ENCODE measurements around the gene ITSN2.
"Not testable (repeated sequence)": the region's sequence is repeated elsewhere in the genome, so short reads cannot be mapped to it uniquely, and the experiment has no call there.

Gene ITSN2

DNA sequence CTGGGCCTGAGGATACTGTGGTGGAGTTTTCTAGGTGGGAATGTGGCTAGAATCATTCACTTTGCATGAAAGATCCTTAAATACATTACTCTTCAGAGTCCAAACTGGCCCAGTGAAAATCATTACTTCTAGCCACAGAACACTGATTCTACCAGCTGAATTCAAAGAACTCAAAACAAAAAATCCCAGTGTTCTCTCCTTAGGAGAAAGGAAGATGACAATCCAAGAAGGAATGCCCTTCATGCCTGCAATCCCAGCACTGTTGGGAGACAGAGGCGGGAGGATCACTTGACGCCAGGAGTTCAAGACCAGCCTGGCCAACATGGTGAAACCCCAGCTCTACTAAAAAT is 150.3 kb downstream of the ITSN2 start:
- DNase-seq = no peak

DNA sequence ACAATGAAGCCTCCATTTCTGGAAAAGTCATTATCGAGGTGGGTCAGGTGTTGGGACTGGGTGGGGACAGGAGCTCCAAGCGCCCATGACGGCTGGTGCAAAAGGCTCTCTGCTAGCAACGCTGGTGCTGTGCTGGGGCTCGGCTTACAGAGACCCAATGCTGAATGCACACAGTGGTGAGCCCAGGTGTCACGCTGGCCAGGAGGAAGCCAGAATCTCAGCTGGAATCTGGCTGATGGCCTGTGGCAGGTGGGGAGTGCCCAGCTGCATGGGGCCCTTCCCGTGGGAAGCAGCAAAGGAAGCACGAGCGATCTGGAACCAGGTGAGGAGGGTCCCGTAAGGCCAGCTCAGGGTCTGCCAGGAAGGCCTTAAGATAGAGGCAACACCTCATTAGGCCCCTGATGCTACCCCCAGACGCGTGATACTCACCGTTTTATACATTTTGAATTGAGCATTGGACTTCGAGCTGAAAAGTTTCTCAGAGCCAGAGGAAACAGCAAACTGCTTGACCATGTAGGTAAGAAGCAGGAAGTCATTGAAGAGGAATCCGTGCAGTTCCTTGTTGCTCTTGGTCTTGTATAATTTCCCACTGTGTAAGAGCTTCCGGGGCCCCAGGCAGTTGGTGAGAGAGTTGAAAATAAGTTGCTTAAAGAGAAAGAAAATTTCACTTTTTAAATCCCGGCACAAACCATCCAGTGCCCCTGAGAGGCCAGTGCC is 150.8 kb downstream of the ITSN2 start:
- DNase-seq = no peak

DNA sequence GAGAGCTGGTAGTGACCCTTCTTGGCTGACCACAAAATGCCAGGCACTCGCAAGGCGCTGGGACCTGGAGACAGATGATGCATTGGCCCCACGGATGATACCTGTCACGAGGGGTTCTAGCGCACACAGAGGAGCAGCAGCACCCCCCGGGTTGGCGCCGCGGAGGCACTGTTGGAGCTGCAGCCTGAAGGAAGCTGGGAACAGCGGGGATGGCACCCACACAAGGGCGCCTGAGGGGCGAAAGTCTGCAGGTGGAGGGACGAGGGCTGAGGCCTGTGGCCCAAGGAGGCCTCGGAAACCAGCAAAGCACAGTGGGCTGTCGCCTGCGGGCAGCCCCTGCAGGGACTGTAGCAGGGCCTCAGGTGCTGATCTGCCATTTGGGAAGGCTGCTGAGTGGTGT is 151.8 kb downstream of the ITSN2 start:
- no peak for DNase-seq

DNA sequence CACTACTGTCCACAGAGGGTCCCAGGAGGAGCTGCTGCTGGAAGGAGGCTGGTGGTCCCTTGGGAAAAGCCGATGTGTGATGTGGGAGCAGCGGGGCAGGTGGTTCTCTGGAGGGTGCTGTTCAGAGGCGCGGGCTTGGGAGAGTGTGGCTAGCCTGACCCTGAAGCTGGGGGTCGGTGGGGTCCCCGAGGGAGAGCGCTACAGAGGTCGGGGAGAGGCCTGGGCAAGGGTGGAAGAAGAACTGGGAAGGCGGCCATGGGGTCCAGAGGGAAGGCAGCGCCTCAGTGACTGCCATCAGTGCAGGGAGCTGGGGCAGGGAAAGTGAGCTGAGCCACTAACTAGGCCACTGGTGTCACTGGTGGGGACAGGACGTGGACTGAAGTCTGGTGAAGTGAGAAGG is 153.0 kb downstream of the ITSN2 start:
- no peak for DNase-seq

DNA sequence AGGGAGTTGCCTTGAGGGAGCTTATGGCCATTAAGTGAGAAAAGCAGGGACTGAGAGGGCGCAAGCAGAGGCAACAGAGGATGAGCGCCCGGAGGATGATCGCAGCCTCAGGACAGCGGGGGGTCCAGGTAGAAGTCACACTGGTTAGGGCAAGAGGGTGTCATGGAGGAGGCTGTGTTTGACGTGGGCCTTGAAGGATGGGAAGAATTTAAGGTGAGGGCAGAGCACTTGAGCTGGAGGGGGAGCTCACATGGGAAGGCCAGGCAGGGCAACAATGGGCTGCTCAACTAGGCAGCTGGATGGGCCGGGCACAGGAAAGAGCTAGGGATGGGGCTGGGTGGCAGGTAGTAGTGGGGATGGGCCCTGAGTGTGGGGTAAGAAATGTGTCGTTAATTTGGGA is 153.6 kb downstream of the ITSN2 start:
- no peak for DNase-seq

DNA sequence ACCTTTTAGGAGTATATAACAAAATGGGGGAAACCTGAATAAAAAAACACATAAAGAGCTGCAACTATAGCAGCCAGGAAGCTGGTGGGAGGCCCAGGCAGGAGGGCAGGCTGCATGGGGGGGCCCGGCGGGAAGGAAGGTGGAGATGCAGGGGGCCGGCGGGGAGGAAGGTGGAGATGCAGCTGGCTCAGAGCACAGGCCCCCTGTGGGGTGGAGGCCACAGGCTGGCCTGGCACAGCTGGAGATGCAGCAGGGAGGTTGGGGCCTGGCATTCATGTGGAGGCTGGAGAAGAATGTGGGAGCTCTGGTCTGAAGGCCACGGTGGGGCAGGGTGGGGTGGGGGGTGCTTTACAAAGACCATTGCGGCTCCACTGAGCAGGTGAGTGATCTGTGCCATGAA is 154.1 kb downstream of the ITSN2 start:
- DNase-seq = no peak

DNA sequence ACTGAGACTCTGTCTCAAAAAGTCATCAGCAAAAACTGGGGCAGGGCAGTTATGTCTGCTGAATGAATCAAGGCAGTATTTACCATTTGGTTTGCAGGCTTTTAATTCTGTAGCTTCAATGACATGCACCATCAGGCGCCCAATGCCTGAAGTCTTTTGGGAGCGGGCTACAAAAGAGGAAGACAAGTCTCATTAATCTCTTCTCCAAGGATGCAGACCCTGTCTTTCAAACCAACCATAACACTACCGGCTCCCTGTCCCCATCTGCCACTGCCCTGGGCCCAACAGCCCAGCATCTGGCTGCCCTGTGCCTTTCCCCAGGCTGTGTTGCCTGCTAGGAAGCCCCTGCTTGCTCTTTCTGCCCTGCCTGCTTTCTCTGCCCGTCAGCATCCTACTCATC is 155.2 kb downstream of the ITSN2 start:
- DNase-seq = peak; percentile 1

DNA sequence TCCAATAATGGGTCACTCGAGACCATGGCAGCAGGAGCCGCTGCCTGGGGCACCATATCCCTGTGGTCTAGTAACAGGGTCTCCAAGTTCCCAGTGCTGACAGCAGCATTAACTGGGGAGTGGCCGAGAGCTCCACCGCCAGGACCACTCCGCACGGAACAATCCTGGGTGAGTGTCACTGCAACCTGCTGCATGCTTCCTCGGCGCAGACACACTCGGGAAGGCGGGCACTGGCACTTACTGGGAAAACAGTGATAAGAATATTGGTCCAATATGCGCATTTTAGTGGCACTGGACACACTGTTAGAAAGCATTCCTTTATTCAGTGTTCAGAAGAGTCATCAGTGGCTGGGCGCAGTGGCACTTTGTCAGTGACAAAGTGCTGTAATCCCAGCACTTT is 155.8 kb downstream of the ITSN2 start:
- DNase-seq = no peak

DNA sequence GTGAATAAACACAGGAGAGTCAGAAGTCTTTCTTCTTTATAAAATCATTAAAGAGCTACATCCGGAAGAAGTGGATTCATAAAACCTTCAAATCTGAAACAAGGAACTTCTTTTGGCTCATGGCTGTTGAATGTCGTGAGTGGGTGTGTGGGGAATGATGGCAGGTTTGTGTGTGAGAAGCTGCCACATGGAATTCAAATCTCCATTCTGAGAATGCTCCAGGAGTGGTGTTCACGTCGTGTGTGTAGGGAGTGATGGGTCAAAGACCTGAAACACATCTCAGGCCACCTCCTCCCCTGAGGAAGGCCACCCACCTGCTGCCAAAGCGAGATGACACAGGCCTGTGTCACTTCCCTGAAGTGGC is 156.6 kb downstream of the ITSN2 start:
- no peak for DNase-seq

DNA sequence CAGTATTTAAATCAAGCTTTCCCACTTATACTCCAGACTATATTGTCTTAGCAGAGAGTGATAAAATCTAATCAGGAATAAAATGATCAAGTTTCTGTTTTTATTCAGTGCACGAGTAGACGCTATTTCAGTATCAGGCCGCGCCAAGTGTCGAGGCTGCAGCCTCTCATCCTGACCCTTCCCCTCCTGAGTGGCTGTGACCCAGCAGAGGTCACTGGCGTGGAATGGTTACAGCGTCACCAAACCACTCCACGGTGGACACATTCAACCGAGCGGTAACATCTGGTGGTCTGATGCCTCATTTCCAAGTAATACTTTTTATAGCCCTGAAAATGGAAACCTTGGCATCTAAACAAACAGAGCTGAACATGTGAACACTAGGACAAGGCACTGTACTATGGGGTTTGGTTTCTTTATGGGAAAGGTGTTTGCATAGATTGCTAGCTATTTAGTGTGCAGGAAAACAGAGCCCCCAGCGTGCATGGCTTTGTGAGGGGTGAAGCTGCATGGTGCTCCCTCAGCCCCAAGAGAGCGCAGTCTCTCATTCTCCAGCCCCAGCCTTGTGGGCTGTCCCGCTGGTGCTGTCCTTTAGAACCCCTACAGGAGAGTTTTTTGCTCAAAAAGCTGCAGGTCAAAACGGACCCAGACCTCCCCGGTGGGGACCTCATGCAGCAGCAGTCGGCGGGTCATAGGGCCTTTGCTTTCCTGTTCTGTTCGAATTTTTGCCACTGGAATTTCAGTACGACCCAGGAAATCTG is 157.1 kb downstream of the ITSN2 start:
- no peak for DNase-seq

DNA sequence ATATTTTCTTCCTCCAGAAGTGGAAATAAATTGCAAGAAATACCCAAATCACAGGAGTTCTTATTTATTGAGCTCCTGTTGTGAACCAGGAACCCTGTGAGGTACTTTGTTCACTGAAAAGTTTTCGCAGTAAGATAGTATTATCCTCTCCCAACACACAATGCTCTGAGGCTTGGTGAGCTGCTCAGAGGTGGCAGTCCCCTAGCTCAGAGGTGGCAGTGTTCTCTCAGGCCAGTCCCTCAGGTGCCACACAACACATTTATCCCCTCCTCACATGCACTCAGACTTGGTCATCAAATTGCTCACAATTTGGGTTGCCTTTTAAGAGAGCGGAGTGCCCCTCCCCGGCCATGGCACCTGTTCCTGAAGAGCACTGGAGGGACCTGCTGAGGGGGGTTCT is 159.5 kb downstream of the ITSN2 start:
- no peak for DNase-seq

DNA sequence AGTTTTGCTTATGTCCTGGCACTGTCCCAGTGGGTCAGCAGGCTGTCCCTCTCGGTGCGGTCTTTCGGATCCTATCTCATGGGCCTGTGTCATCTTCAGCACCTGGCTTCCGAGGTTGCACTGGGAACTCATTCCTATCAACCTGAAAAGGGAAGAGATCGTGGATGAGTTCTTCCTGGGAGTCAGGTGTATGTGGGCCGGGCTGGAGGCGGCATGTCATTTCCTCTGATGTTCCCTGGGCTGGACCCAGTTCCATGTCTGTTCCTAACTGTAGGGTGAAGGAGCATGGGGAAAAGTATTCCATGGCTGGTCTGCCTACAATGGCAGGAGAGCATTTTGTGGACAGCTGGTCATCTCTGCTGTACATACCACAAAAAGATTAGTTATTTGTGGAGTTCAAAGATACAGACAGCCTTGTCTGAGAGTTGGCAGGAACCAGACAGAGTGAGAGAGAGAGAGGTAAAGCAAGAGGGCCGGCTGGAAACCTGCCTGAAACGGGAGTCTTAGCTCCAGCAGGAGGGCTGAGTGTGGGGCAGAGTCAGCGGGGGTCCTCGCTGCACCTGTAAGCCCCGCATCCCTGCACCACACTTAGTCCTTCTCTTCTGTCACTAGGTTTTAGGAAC is 160.3 kb downstream of the ITSN2 start:
- DNase-seq = no peak

DNA sequence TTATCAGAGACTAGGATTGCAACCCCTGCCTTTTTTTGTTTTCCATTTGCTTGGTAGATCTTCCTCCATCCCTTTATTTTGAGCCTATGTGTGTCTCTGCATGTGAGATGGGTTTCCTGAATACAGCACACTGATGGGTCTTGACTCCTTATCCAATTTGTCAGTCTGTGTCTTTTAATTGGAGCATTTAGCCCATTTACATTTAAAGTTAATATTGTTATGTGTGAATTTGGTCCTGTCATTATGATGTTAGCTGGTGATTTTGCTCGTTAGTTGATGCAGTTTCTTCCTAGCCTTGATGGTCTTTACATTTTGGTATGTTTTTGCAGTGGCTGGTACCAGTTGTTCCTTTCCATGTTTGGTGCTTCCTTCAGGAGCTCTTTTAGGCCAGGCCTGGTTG is 163.1 kb downstream of the ITSN2 start:
- DNase-seq = not testable (repeated sequence)

DNA sequence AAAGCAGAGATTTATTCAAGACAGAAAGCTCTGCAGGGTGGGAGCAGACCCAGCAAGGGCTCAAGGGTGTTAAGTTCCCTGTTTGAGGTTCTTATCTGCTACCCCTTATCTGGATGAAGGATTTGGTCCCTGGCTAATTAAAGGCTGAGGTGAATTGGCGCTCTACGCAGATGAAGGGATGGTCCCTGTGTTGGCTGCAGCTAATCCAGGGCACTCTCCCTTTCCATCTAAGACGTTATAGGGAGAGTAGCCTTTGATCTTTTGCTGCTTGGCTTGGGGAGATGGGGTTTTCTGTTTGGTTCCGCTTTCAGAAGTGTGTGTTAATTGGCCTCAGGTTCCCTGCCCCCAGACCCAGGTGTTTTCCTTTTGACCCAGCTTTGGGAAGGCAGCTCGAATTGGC is 168.5 kb downstream of the ITSN2 start:
- no peak for DNase-seq

DNA sequence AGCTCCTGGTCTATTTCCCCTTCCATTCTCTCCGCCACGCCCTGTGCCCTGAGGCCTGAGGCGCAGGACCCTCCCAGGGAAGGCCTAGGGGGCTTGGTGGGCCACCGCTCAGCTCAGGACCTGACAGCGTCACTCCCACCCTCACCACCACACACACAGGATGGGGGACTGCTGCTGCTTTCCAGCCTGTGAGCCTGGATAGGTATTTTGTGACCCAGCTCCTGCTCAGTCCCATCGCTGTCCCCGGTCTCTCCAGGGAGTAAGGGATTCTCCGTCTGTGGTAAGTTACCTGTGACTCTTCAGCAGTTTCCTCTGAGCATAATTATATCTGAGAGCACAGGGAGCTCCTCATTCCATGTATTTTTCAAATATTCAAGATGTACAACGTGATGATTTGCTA is 169.2 kb downstream of the ITSN2 start:
- DNase-seq = no peak

DNA sequence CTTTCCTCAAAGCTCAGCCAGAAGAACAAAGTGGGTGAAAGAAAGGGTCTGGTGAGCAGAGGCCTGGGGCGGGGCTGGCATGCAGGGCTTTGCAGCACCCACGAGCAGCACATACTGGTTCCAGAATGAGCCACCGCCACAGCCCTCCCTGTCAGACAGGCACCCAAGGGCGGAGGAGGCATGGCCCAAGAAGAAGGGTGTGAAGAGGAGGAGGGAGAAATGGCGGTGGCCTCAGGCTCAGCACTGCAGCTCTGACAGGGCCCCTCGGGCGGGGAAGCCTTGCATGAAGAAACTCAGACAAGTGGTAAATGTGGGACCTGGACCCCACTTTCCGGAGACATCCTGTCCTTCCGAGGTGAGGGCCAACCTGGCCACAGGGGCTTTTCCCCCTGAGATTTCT is 169.8 kb downstream of the ITSN2 start:
- DNase-seq = no peak

DNA sequence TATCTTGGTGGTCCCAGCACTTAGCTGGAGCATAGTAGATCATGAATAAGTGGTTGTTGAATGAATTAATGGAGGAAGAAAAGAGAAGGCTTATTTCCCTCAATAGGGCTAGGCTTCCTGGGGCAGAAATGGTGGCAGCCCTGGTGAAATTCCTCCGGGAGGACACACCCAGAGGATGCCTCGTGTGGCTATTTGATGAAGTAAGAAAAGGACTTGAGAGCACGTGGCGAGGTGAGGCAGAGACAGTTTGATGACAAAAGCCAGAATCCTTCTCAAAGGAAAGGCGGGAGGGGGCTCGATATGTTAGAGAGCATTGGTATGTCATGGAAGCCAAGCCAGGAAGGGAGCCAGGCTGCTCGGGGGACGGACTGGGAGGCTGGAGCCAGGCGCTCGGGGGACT is 170.8 kb downstream of the ITSN2 start:
- no peak for DNase-seq

DNA sequence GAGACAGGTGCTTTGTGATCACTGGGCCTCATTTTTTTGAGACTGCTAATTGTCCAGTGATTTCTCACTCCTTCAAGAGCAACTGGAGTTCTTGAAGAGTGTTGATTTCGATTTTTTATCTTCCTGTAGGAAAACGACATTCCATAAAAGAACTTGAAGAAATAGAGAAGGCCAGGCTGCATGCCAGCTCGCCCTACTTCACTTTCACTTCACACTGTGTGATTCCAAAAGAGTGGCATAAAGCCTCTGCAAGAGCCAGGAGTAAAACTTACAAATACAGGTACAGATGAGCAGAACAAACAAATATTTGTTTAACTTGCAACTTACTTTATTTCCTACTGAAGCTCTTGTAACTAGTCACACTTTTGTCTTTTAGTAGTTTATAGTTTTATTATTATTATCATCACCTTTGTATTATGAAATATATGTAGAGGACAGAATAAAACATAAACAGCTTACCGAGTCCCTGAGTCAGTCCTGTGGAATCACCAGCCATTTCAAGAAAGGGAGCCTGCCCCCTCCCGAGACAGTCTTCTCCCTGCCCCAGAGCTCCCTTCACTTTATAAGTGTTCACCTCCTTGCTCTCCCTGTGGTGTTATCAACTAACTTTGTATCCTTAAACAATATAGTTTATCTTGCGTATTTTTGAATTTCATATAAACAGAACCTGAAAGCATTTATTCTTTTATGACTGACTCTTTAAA is 176.8 kb downstream of the ITSN2 start:
- no peak for DNase-seq

DNA sequence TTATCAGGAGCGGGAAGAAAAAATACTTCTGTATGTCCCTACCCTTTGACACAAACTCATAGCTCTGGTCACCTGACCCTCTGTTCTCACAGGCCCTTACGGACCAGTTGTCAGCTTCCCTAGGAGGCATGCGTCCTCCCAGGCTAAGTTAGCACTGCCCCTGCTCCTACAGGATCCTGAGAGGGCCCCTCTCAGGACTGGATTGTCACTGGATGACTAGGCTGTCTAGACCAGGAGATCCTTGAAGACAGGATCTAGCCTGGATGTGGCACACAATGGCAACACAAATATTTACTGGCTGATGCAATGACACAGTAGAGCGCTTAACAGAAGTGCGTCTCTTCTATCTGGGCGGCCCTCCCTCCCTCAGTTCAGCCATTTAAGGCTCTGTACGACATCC is 177.8 kb downstream of the ITSN2 start:
- DNase-seq = no peak

DNA sequence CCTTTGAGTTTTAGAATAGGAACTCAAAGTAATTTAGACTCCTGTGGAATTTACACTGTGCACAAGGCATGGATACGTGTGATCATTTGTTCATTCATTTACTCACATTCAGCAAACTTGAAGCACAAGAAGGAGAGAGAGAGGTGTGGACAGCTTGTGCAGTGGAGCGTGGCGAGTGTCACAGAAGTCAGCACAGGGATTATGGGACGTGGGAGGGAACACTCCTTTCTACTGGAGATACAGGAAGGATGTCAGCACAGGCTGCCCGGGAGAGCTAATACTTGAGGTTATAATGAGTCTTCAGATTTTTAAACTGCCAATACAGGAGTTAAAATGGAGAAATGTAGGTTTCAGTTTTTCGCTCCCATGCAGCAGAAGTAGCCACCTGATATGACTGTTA is 178.5 kb downstream of the ITSN2 start:
- DNase-seq = no peak

DNA sequence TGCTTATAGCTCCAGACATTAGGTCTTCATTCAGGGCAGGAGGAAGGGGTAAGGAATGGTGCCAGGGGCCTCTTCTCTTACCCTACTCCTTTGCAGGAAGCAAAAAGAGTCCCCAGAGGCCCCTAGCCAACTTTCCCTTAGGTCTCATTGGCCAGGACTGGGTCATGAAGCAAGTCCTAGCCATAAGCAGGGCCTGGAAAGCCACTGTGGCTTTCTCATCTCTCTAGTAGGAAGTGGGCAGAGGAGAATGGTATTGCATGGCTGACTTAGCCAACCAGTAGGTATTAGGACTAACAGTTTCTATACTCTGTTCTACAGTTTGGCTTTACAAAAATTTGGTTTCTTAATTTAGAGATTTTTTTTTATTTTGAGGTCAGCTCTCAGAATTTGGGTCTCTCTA is 180.7 kb downstream of the ITSN2 start:
- no peak for DNase-seq

DNA sequence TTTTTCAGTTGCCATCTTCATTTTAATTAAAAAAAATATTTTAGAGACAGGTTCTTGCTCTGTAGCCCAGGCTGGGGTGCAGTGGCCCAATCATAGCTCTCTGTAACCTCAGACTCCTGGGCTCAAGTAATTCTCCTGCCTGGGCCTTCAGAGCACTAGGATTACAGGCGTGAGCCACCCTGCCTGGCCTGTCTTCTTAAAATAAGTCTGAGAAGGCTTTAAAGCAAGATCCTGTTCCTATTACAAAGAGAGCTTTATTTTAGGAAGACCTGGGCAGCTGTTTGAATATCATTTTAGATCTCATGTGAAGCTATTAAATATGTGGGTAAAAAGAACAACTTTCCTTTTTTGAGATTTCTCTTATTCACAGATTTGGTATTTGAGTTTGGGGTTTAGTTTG is 184.0 kb downstream of the ITSN2 start:
- DNase-seq = no peak

DNA sequence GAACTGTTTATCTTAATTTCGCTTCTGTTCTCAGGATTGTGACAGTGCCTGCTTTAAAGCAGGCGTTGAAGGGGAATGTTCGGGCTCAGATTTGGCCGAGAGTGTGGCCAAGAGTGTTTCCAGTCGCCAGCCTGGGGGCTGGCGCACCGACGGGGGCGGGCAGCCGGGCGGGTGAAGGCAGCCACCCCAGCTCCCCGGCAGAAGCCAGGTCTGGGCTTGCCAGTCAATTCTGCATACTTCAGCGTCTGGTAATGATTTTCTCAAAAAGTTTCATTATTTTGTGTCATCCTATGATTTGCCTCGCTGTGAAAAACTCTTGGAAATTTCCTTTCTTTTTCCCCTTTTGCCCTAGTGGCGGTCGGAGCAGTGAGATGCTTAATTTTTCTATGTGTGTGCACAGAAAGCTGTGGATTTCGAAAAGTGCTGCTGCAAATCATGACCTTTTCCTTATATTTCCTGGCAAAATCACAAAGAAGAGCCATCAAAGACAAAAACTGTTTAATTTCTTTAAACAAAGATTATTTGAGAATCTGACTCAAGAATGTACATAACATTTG is 184.6 kb downstream of the ITSN2 start:
- no peak for DNase-seq

DNA sequence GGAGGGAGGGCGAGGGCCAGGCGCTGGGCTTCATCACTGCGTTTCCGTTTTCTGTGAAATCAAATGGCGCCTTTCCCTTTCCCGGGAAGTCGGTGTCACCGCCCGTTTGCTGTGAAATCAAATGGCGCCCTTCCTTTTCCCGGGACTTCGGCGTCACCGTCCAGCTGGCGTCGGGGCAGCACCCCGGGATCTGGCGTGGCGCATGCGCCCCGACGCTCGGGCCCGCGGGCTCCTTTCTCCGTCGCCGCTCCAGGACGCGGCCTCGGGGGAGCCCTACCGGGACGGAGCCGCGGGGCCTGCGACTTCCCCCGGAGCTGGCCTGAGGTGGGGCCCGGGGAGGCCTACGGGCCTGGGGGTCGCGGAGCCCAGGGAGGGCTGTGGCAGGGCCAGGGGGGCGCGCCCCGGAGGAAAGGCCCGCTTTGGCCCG is 185.5 kb downstream of the ITSN2 start, which contains the start of gene FAM228A:
FAM228A (plus strand) TSS at position 203 of the 427 bp plus-strand sequence. CDS start 428 bp downstream, outside the sequence.
- no peak for DNase-seq

Data from NCI-H1694 (cell line).